Endothelial cell of umbilical vein (primary cell): ENCODE results near the gene IL4R. TPM values are rescaled to one million over a fixed set of nuclear protein-coding genes. Genes with fewer than 3 reads are reported as not detected.

Source experiments
- BruUV-seq: library from RNA; stranded (reverse); fragments of 400-500 nt; replicated peaks from 2 replicates; lab custom pipeline; 2021; lab: Mats Ljungman, UMichigan
- CTCF ChIA-PET: fragments of 300-600, 350-600 bp; sonication (Branson Sonifier 250); formaldehyde crosslinking; loops from one replicate; lab custom pipeline; 2021; ENCODE audit warnings: antibody characterized with exemption, inconsistent platforms; lab: Charles Lee
- POLR2A ChIA-PET: fragments of 300-600, 350-600 bp; sonication (Branson Sonifier 250); formaldehyde crosslinking; loops from one replicate; lab custom pipeline; 2021; ENCODE audit warnings: antibody characterized with exemption, inconsistent platforms; lab: Charles Lee
- DNase-seq: peaks from one replicate; pipeline ENCODE4 v3.0.0-alpha.2; 2011; ENCODE audit warnings: low read depth, low spot score
- FAIRE-seq: peaks from 2 replicates; lab custom pipeline; 2011; peaks lifted over from hg19 to GRCh38; lab: Jason Lieb, UNC
- H2AFZ ChIP-seq: 2 replicates; pipeline ENCODE4 v1.6.0; 2012; ENCODE audit warnings: low read depth, low read length, control low read depth, inconsistent platforms
- H3K27ac ChIP-seq: 2 replicates; pipeline ENCODE4 v1.5.1; 2011; ENCODE audit warnings: low read depth, mild to moderate bottlenecking, control low read depth, low read length, moderate library complexity; ENCODE audit not compliant: insufficient read depth
- H3K27me3 ChIP-seq, 2 experiments: 2 replicates each; pipeline versions ENCODE4 v1.6.0 to v1.6.1; 2011; ENCODE audit warnings: low read length in 2 of 2, mixed read lengths in 1 of 2; ENCODE audit not compliant: control insufficient read depth in 2 of 2, insufficient read depth in 2 of 2
- H3K36me3 ChIP-seq, 2 experiments: 2 replicates in 1 of 2; 3 replicates in 1 of 2; pipeline ENCODE4 v1.5.1; 2011; ENCODE audit warnings: low read length in 2 of 2, mild to moderate bottlenecking in 1 of 2, moderate library complexity in 1 of 2; ENCODE audit not compliant: control insufficient read depth in 2 of 2, insufficient read depth in 2 of 2; ENCODE audit errors: extremely low read depth in 1 of 2
- H3K4me1 ChIP-seq: 3 replicates; pipeline ENCODE4 v1.5.1; 2011; ENCODE audit warnings: mild to moderate bottlenecking, low read length; ENCODE audit not compliant: control insufficient read depth, insufficient read depth; ENCODE audit errors: extremely low read depth
- H3K4me2 ChIP-seq: 2 replicates; pipeline ENCODE4 v1.6.1; 2011; ENCODE audit warnings: low read length, control low read depth, mixed read lengths; ENCODE audit not compliant: insufficient read depth
- H3K4me3 ChIP-seq, 3 experiments: fragments of 200-600 bp in 1 of 3; sonication (generic), shearing (Covaris generic) in 1 of 3; replicated peaks in 1 of 3; 2 replicates each; pipeline ENCODE4 v1.5.1; 2011 to 2016; ENCODE audit warnings: control low read depth in 3 of 3, low read length in 3 of 3, mild to moderate bottlenecking in 2 of 3, inconsistent platforms in 1 of 3, low read depth in 1 of 3, moderate library complexity in 1 of 3; ENCODE audit not compliant: insufficient read depth in 1 of 3
- H3K79me2 ChIP-seq: 2 replicates; pipeline ENCODE4 v1.6.0; 2012; ENCODE audit warnings: low read length, inconsistent platforms; ENCODE audit not compliant: control insufficient read depth, insufficient read depth
- H3K9ac ChIP-seq: replicated peaks from 2 replicates; pipeline ENCODE3; 2011; ENCODE audit warnings: low read length, control low read depth; ENCODE audit not compliant: insufficient read depth; ENCODE audit errors: extremely low read depth
- H3K9me1 ChIP-seq: replicated peaks from 3 replicates; pipeline ENCODE4 v1.6.0; 2011; ENCODE audit warnings: mild to moderate bottlenecking, low read length; ENCODE audit not compliant: control insufficient read depth, insufficient read depth; ENCODE audit errors: extremely low read depth
- H3K9me3 ChIP-seq: replicated peaks from 2 replicates; pipeline ENCODE4 v1.5.1; 2012; ENCODE audit warnings: low read length, inconsistent platforms; ENCODE audit not compliant: control insufficient read depth, insufficient read depth
- H4K20me1 ChIP-seq: replicated peaks from 2 replicates; pipeline ENCODE3; 2011; ENCODE audit warnings: mild to moderate bottlenecking, low read length; ENCODE audit not compliant: control insufficient read depth, insufficient read depth; ENCODE audit errors: extremely low read depth
- EZH2 ChIP-seq: IDR thresholded peaks from 2 replicates; pipeline ENCODE4 v1.6.1; 2012; ENCODE audit warnings: borderline replicate concordance, low read depth, mild to moderate bottlenecking, moderate library complexity, low read length, inconsistent platforms; ENCODE audit not compliant: severe bottlenecking
- FOS ChIP-seq: IDR thresholded peaks from 2 replicates; pipeline ENCODE4 v1.6.1; 2011; ENCODE audit warnings: mild to moderate bottlenecking, low read length, moderate library complexity, borderline replicate concordance; ENCODE audit not compliant: insufficient read depth
- GATA2 ChIP-seq: IDR thresholded peaks from 2 replicates; pipeline ENCODE4 v1.7.0; 2011; ENCODE audit warnings: low read depth, mild to moderate bottlenecking, moderate library complexity, mixed read lengths, low read length; ENCODE audit not compliant: insufficient read length, insufficient read depth
- JUN ChIP-seq: IDR thresholded peaks from 2 replicates; pipeline ENCODE4 v1.6.1; 2011; ENCODE audit warnings: borderline replicate concordance, low read depth; ENCODE audit not compliant: insufficient read length, insufficient read depth
- MYC ChIP-seq: IDR thresholded peaks from one replicate; pipeline ENCODE4 v1.6.1; 2011; ENCODE audit warnings: mild to moderate bottlenecking, low read depth, low read length
- POLR2A ChIP-seq: IDR thresholded peaks from 2 replicates; pipeline ENCODE4 v1.6.1; 2012; ENCODE audit warnings: low read depth, mild to moderate bottlenecking, control low read depth, low read length
- POLR2AphosphoS5 ChIP-seq: IDR thresholded peaks from 2 replicates; pipeline ENCODE4 v1.6.1; 2012; ENCODE audit warnings: low read depth, mild to moderate bottlenecking, control low read depth, low read length, moderate library complexity; ENCODE audit not compliant: insufficient read depth
- dilution Hi-C: fragments of 300-500 bp; cut with MboI; formaldehyde crosslinking; loops from one replicate; pipeline ENCODE4 v1.15.0; 2019; ENCODE audit warnings: low sequenced_read_pairs; ENCODE audit not compliant: extremely low pct_ligation_motif_present
- intact Hi-C: fragments of 100-400 bp; cut with micrococcal nuclease; formaldehyde crosslinking; loops from one replicate; pipeline ENCODE4 v1.10.0; 2022
- polyA plus RNA-seq, 4 experiments: library from polyadenylated mRNA; depleted of rRNA in 3 of 4; stranded (reverse) in 3 of 4; unstranded in 1 of 4; fragments of >200 nt; gene quantifications; 2 replicates each; pipeline versions ENCODE4 v1.2.1 to v1.2.3, GENCODE V29; 2011 to 2012; ENCODE audit warnings: missing spikeins in 1 of 4
- total RNA-seq: library from RNA; stranded (reverse); gene quantifications from 2 replicates; pipeline ENCODE4 v1.2.3, GENCODE V29; 2021
- TF ChIP-seq, protein P1 (sequence below): IDR thresholded peaks from 2 replicates; pipeline ENCODE4 v1.6.1; 2011; ENCODE audit not compliant: insufficient read depth, insufficient read length
- TF ChIP-seq, protein P2 (sequence below), 2 donors: IDR thresholded peaks; 1 replicate in 1 of 2; 2 replicates in 1 of 2; pipeline ENCODE4 v1.5.1; 2011; ENCODE audit warnings: low read length in 2 of 2, mild to moderate bottlenecking in 2 of 2, moderate library complexity in 2 of 2, control low read depth in 1 of 2, inconsistent platforms in 1 of 2, low read depth in 1 of 2; ENCODE audit not compliant: insufficient read depth in 1 of 2; ENCODE audit errors: extremely low read depth in 1 of 2

Gene IL4R
- total and polyA plus RNA-seq, 2 donors (not counting 3 experiments of a cell fraction or from before 2014, with no cell fraction given): 138 to 139 TPM

DNA sequence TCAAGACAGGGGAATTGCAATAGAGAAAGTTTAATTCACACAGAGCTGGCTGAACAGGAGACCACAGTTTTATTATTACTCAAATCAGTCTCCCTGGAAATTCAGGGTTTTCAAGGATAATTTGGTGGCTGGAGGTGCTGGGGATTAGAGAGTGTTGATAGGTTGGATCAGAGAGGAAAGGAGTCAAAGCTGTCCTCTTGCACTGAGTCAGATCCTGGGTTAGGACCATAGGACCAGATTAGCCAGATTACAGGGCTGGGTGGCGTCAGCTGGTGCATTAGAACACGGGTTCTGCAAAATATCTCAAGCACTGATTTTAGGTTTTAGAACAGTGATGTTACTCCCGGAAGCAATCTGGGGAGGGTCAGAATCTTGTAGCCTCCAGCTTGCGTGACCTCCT is 43.4 kb upstream of the IL4R start:
- dilution Hi-C loops: no loop called here

More for the DNA sequence above, 43.4 kb upstream of the IL4R start:
- H3K4me2 ChIP-seq: no peak overlapping the region
- DNase-seq (no peak), FAIRE-seq (no peak)
- TF ChIP-seq, protein P1, sequence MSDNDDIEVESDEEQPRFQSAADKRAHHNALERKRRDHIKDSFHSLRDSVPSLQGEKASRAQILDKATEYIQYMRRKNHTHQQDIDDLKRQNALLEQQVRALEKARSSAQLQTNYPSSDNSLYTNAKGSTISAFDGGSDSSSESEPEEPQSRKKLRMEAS: no peak
- TF ChIP-seq MYC (no peak), EZH2 (no peak), FOS (no peak), POLR2AphosphoS5 (no peak), POLR2A (no peak), JUN (no peak), GATA2 (no peak)
- TF ChIP-seq, protein P2, sequence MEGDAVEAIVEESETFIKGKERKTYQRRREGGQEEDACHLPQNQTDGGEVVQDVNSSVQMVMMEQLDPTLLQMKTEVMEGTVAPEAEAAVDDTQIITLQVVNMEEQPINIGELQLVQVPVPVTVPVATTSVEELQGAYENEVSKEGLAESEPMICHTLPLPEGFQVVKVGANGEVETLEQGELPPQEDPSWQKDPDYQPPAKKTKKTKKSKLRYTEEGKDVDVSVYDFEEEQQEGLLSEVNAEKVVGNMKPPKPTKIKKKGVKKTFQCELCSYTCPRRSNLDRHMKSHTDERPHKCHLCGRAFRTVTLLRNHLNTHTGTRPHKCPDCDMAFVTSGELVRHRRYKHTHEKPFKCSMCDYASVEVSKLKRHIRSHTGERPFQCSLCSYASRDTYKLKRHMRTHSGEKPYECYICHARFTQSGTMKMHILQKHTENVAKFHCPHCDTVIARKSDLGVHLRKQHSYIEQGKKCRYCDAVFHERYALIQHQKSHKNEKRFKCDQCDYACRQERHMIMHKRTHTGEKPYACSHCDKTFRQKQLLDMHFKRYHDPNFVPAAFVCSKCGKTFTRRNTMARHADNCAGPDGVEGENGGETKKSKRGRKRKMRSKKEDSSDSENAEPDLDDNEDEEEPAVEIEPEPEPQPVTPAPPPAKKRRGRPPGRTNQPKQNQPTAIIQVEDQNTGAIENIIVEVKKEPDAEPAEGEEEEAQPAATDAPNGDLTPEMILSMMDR (IDR thresholded peaks at IDR 0.05; ENCODE audit: extremely low read depth in 1 of 2, insufficient read depth in 1 of 2, low read depth in 1 of 2, low read length in 2 of 2): no peak
- H3K9me3 ChIP-seq: no peaks in the 10 kb centered on the region
- ChIA-PET CTCF (interaction anchor here (1.0 kb wide), 1 partner anchor 12 kb away, joined by 3 read pairs; no protein-coding TSS in a partner anchor), POLR2A (no interaction called here)
- intact Hi-C loops: no loop called here
- H3K27ac ChIP-seq: no peak overlapping the region
- H2AFZ ChIP-seq: no peak overlapping the region
- BruUV-seq: no TSS peak
- no peaks in the 10 kb centered on the region for H3K9me1 ChIP-seq
- no peak overlapping the region for H3K4me3 ChIP-seq
- H3K36me3 ChIP-seq: no peaks in the 10 kb centered on the region
- no peaks in the 10 kb centered on the region for H4K20me1 ChIP-seq
- no peaks in the 10 kb centered on the region for H3K79me2 ChIP-seq
- H3K27me3 ChIP-seq: no peaks in the 10 kb centered on the region
- H3K9ac ChIP-seq: no peak overlapping the region
- H3K4me1 ChIP-seq: peaks cover 4% of the 10 kb centered on the region
